ENCODE measurements around the gene ASIC1. TPM values are rescaled to one million over a fixed set of nuclear protein-coding genes. Genes with fewer than 3 reads are reported as not detected.
A peak's percentile ranks its signal among the peaks of the same experiment; 100 is the strongest.

The ASIC1 gene
- total and polyA plus RNA-seq, 7 donors: 1.3 to 6.9 (median 4.2) TPM; not detected in 1

DNA sequence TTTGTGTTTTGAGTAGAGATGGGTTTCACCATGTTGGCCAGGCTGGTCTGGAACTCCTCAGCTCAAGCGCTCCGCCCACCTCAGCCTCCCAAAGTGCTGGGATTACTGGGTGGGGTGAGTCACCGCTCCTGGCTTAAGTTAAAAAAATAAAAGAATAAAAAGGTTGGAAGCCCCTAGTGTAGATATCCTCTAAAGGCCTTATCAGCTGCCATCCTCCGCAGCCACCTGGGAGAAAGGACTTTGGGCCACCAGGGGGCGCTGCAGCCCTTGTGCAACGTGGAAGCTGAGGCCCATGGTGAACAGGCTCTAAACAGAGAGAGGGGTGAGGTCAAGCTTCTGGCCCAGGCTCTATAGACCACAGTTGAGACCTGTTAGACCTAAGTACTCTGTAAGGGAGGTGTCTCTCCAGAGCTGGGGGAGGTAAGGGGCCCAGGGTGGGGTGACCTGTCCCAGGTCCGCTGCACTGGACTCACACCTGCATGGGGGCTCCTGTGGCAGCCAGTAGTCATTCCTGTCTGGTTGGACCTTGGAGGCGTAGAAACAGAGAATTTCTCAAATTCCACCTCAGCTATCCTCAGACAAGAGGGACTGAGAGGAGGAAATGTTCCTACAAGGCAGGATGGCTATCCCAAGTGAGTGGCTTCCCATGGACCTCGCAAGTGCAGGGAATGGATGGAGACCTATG, 18.1 kb upstream of the ASIC1 start:
- peak; percentile 75 to 85 (median 84) for TF ChIP-seq CTCF (IDR thresholded peaks at IDR 0.05)
- TF ChIP-seq EP300 (IDR thresholded peaks at IDR 0.05): no peak
- intact Hi-C loops (cut with DNase I): loop anchor here (2.0 kb wide), 1 partner anchor 18 kb away; the partner anchor contains the start of gene ASIC1
- Histone ChIP-seq H3K4me3 (no peak overlapping the region), H3K27ac (no peak overlapping the region), H3K4me1 (no peaks in the 10 kb centered on the region), H3K36me3 (no peaks in the 10 kb centered on the region), H3K27me3 (no peaks in the 10 kb centered on the region), H3K9me3 (no peaks in the 10 kb centered on the region)
- 50 to 54% methylated on average over 9 of the region's 9 CpGs for WGBS, 2 donors
- peak; percentile 89 for DNase-seq

DNA sequence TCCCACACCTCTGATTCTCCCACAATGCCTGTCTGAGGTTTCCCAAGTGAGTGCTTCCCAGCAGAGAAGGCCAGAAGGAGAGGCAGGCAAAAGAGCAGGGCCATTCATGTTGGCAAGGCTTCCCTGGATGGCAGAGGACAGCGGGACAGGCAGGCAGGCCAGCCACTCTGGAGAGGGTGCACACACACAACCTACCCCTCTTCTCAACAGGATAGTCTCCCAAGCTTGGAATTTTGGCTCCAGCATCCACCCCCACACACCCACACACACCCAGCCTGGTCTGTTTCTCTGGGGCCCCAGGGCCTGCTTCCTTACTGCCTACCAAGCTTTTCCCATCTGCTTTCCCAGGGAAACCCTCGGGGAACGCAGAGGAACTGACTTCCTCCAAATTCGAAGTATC, 16.7 kb upstream of the ASIC1 start:
- no peak for DNase-seq
- Histone ChIP-seq H3K9me3 (no peaks in the 10 kb centered on the region), H3K36me3 (no peaks in the 10 kb centered on the region), H3K4me3 (no peak overlapping the region), H3K27ac (no peak overlapping the region), H3K4me1 (no peaks in the 10 kb centered on the region), H3K27me3 (no peaks in the 10 kb centered on the region)
- no peak for TF ChIP-seq EP300 (IDR thresholded peaks at IDR 0.05)
- TF ChIP-seq POLR2A (IDR thresholded peaks at IDR 0.05): no peak
- no peak for TF ChIP-seq CTCF (IDR thresholded peaks at IDR 0.05)
- no peak for TF ChIP-seq POLR2AphosphoS5 (IDR thresholded peaks at IDR 0.05)
- intact Hi-C loops (cut with DNase I): loop anchor here (10.0 kb wide), 1 partner anchor 176 kb away; no protein-coding TSS in a partner anchor
- WGBS, 2 donors: 78 to 82% methylated on average over 4 of the region's 4 CpGs

DNA sequence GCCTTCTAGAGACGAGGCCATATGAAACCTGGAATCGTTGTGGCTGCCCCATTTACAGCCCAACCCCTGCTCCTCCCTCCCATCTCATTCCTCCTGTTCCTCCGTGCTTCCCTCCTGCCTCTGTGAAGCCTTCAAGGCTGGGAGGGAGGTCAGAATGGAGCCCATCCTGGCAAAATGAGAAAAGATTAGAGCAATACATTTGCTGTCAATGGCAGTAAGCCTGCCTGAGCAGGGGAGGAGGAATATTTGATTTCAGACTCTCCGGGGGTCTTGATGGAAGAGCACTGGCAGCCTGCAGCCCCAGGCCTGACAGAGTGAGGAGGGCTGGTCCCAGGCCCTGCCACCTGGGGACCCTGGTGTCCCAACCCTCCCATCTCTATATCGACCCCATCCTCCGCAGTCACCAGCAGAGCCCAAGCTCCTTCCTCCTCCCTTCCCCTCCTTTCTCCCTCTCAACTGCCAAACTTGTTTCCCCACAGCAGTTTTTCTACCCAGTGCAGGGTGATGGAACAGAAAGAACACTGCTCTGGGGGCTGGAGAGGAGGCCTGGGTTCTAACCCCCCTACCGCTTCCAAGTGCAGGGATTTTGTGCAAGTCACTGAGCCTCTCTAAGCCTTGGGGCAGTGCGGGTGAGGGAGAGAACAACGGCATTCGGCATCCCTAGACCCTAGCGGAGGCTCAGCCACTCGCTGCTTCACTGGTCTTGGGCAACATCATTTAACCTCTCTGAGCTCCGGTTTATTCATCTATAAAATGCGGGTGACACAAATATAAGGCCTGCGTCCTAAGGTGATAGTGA, 16.1 kb upstream of the ASIC1 start:
- no peak for DNase-seq
- Histone ChIP-seq H3K4me1 (no peaks in the 10 kb centered on the region), H3K27ac (no peak overlapping the region), H3K27me3 (no peaks in the 10 kb centered on the region), H3K36me3 (no peaks in the 10 kb centered on the region), H3K9me3 (no peaks in the 10 kb centered on the region), H3K4me3 (no peak overlapping the region)
- 83 to 88% methylated on average over 15 of the region's 15 CpGs for WGBS, 2 donors
- intact Hi-C loops (cut with DNase I): loop anchor here (10.0 kb wide), 1 partner anchor 176 kb away; no protein-coding TSS in a partner anchor
- TF ChIP-seq CTCF (IDR thresholded peaks at IDR 0.05): no peak
- TF ChIP-seq EP300 (IDR thresholded peaks at IDR 0.05): no peak
- TF ChIP-seq POLR2A (IDR thresholded peaks at IDR 0.05): no peak
- TF ChIP-seq POLR2AphosphoS5 (IDR thresholded peaks at IDR 0.05): no peak

GRCh38 chr12:50041962-50042361, 15.4 kb upstream of the ASIC1 start:
- Histone ChIP-seq H3K9me3 (no peaks in the 10 kb centered on the region), H3K27ac (no peak overlapping the region), H3K4me1 (no peaks in the 10 kb centered on the region), H3K27me3 (no peaks in the 10 kb centered on the region), H3K4me3 (no peak overlapping the region), H3K36me3 (no peaks in the 10 kb centered on the region)
- TF ChIP-seq EP300 (IDR thresholded peaks at IDR 0.05): no peak
- TF ChIP-seq POLR2AphosphoS5 (IDR thresholded peaks at IDR 0.05): no peak
- TF ChIP-seq POLR2A (IDR thresholded peaks at IDR 0.05): no peak
- no peak for TF ChIP-seq CTCF (IDR thresholded peaks at IDR 0.05)
- WGBS, 2 donors: 82 to 88% methylated on average over 5 of the region's 5 CpGs
- no peak for DNase-seq
- intact Hi-C loops (cut with DNase I): loop anchor here (10.0 kb wide), 1 partner anchor 177 kb away; no protein-coding TSS in a partner anchor
